Uterus (tissue), 4 donors: ENCODE data around the gene ADRB1. TPM values are rescaled to one million over a fixed set of nuclear protein-coding genes. Genes with fewer than 3 reads are reported as not detected.

ENCODE experiments used
- DNase-seq, 2 donors: peaks; one replicate each; pipeline ENCODE4 v3.0.0-alpha.2; 2019 to 2020
- H3K27ac ChIP-seq, 2 donors: fragments of 200-600 bp; sonication (generic); 1 replicate in 1 of 2; 2 replicates in 1 of 2; pipeline ENCODE4 v1.5.1; 2016 to 2018
- H3K27me3 ChIP-seq, 2 donors: fragments of 200-600 bp; sonication (generic); one replicate each; pipeline ENCODE4 v1.5.1; 2018 to 2019; ENCODE audit warnings: control low read depth in 1 of 2
- H3K36me3 ChIP-seq, 2 donors: fragments of 200-600 bp; sonication (generic); one replicate each; pipeline ENCODE4 v1.5.1; 2019; ENCODE audit warnings: control low read depth in 1 of 2
- H3K4me1 ChIP-seq, 2 donors: fragments of 200-600 bp; sonication (generic); one replicate each; pipeline ENCODE4 v1.5.1; 2018 to 2019; ENCODE audit warnings: control low read depth in 1 of 2
- H3K4me3 ChIP-seq, 2 donors: fragments of 200-600 bp; sonication (generic); 1 replicate in 1 of 2; 2 replicates in 1 of 2; pipeline ENCODE4 v1.5.1; 2018 to 2019; ENCODE audit warnings: mild to moderate bottlenecking in 1 of 2
- H3K9me3 ChIP-seq, 2 donors: fragments of 200-600 bp; sonication (generic); one replicate each; pipeline ENCODE4 v1.5.1; 2019; ENCODE audit warnings: control low read depth in 1 of 2
- POLR2A ChIP-seq, 2 donors: fragments of 450-650 bp; IDR thresholded peaks; one replicate each; pipeline ENCODE4 v1.6.1; 2016; ENCODE audit warnings: antibody characterized with exemption in 2 of 2, mild to moderate bottlenecking in 1 of 2, moderate library complexity in 1 of 2
- intact Hi-C: fragments of 100-400 bp; cut with DNase I; formaldehyde crosslinking; loops from one replicate; pipeline ENCODE4 v1.15.1; 2023; ENCODE audit warnings: low total_unique reads
- total RNA-seq, 4 donors: library from RNA; depleted of rRNA in 3 of 4; stranded (reverse); fragments of >200 nt in 3 of 4; gene quantifications; one replicate each; pipeline versions ENCODE4 v1.1.0 to v1.2.4, GENCODE V29; 2014 to 2023
- TF ChIP-seq, protein P1 (sequence below), 4 experiments: fragments of 200-600 bp in 2 of 4; fragments of 450-650 bp in 2 of 4; sonication (generic) in 2 of 4; IDR thresholded peaks; one replicate each; pipeline ENCODE4 v1.5.1; 2016 to 2019; ENCODE audit warnings: antibody characterized with exemption in 4 of 4, mild to moderate bottlenecking in 2 of 4, moderate library complexity in 1 of 4
- donor health status: DM: yes; HTN: yes; CAD: no.

ADRB1 gene
- total RNA-seq, 4 donors from 2014 or later, result 0.18 TPM; not detected in 3

DNA sequence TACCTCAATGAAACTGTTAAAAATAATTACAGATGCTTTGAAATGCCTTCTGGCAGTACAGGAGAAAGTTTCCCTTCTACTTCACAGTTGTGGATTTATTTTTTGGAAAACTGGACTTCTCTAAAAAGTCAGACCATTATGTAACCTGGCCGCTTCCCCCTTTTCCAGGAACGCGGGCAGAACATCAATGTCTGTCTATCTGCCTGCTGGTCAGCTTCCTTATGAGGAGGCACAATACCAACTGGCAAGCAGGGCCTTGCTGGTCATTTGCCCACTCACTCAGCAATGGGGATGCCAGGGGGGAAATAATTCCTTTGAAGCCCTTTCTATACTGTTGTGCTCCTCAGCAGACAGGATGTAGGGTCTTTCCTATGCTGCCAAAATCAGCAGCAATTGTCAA is 22.5 kb upstream of the ADRB1 start:
- Histone ChIP-seq H3K4me1 (no peaks in the 10 kb centered on the region), H3K9me3 (no peaks in the 10 kb centered on the region), H3K36me3 (no peaks in the 10 kb centered on the region), H3K27ac (no peak overlapping the region), H3K4me3 (no peak overlapping the region), H3K27me3 (no peaks in the 10 kb centered on the region)
- DNase-seq, result no peak
- intact Hi-C loops, result no loop called here
- TF ChIP-seq, protein P1, sequence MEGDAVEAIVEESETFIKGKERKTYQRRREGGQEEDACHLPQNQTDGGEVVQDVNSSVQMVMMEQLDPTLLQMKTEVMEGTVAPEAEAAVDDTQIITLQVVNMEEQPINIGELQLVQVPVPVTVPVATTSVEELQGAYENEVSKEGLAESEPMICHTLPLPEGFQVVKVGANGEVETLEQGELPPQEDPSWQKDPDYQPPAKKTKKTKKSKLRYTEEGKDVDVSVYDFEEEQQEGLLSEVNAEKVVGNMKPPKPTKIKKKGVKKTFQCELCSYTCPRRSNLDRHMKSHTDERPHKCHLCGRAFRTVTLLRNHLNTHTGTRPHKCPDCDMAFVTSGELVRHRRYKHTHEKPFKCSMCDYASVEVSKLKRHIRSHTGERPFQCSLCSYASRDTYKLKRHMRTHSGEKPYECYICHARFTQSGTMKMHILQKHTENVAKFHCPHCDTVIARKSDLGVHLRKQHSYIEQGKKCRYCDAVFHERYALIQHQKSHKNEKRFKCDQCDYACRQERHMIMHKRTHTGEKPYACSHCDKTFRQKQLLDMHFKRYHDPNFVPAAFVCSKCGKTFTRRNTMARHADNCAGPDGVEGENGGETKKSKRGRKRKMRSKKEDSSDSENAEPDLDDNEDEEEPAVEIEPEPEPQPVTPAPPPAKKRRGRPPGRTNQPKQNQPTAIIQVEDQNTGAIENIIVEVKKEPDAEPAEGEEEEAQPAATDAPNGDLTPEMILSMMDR (IDR thresholded peaks at IDR 0.05), result no peak
- TF ChIP-seq POLR2A (IDR thresholded peaks at IDR 0.05), result no peak

DNA sequence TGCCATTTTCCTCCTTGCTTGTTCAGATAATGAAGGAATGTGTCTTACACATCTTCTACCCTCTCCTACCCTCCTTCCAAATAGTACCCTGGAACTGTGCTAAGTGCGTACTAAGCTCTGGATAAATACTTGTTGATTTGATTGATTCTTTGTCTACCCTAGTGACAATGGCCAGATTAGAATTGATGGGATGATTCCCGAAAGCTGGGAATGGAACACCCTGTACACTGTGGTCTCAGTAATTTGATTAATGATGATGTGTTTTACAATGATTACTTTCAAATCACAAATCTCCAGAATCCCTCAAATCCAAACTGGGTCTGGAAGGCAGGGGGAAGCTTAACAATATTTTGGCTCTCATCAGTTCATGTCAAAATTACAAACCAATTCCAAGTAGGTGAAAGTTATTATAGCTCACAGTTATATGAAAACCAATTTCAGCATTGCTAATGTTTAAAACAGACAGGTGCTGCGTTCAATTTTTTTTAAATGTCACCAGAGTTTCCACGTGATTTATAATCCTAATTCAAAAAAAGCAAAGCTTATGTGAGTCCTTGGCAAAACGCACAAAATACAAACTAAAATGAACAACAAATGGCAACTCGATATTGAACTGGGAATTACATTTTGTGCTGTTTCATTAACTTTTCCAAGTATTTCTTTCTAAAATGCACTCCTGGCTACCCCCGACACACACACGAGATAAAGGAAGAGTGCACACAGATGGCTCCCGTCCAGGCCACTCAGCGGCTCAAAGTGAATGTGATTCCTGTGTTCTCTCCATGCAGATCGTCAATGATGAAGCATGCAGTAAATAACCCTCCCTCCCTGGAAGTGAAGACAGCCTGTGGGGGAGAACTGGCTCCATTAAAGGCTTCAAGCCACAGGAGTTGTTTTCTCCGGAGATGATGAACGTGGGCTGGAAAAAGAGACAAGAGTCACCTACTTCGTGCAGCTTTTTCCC is 21.7 kb upstream of the ADRB1 start:
- no peaks in the 10 kb centered on the region for H3K27me3 ChIP-seq
- H3K4me1 ChIP-seq, result no peaks in the 10 kb centered on the region
- H3K4me3 ChIP-seq, result no peak overlapping the region
- no peaks in the 10 kb centered on the region for H3K36me3 ChIP-seq
- intact Hi-C loops, result no loop called here
- no peaks in the 10 kb centered on the region for H3K9me3 ChIP-seq
- no peak overlapping the region for H3K27ac ChIP-seq
- DNase-seq, result peak in 1 of 2 donors; percentile 51
- no peak for TF ChIP-seq POLR2A (IDR thresholded peaks at IDR 0.05)
- TF ChIP-seq, protein P1 (IDR thresholded peaks at IDR 0.05), result no peak

DNA sequence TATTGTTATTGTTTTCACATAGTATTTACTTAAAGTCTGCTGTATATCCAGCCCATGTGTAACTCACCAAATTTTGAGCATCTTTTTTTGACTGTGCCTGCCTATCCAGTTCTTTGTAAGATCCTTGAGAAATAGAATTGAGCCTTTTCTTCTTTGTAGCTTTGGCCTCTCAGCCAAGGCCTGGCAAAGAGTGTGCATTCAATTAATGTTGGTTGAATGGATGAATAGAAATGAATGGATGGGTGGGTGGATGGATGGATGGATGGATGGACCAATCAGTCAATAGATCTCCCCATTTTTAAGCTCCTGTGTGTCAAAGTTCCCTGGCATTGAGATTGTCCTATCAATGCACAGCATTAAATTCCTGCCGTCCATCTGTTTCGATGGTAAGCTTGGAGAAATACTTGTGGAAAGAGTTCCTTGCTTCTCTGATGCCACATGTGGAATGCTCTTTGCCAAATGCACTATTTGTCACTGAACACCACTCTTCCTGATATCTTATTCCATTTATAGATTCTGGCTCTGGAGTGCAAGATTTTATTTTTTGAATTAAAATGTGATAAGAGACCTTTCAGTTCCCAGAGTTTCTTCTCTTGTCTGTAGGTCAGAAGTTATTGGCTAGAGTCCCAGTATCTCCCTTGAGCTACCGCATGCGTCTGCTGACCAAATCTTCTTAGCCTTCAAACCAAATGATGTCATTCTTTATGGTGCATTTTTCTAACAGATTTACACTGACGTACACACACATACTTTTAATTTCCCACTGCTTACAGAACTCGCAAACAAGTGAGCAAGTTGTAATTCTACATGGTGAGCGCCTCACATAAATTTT is 20.7 kb upstream of the ADRB1 start:
- Histone ChIP-seq H3K4me1 (no peaks in the 10 kb centered on the region), H3K9me3 (no peaks in the 10 kb centered on the region), H3K27me3 (no peaks in the 10 kb centered on the region), H3K27ac (no peak overlapping the region), H3K36me3 (no peaks in the 10 kb centered on the region), H3K4me3 (no peak overlapping the region)
- DNase-seq, result no peak
- no peak for TF ChIP-seq POLR2A (IDR thresholded peaks at IDR 0.05)
- TF ChIP-seq, protein P1 (IDR thresholded peaks at IDR 0.05), result no peak
- intact Hi-C loops, result no loop called here

DNA sequence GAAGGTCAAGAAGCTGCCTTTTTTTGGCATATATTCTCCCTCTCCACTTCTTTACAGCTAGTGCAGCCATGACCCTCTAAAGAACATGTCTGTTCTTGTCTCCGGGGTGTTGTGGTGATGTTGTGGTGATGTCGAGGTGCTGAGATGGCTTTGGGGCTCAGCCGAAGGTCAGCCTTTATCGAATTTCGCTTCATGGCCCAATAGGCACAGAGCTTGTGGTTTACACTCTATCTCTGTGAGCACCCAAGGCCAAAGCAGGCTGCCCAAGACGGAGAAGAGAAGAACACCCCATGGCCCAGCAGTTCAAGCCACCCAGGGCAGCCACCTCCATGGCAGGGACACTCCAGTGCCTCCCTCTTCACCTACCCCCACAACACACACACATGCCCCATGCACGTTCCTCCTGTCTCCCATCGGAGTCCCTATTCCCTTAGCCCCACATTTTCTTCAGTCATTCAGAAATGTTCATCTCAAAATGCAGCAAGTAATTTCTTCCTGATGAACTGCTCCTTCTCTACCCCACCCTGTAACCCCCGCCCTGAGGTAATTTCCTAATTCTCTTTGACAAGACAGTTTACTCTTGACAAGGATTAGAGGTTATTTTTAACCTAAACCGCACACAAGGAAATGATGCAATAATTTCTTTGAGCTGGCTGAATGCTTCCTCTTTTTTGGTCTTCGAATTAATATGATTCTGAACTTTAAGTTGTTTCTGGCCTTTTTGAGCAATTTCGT is 18.6 kb upstream of the ADRB1 start:
- TF ChIP-seq, protein P1 (IDR thresholded peaks at IDR 0.05), result no peak
- no peak for TF ChIP-seq POLR2A (IDR thresholded peaks at IDR 0.05)

More for the DNA sequence above, 18.6 kb upstream of the ADRB1 start:
- H3K36me3 ChIP-seq, result no peaks in the 10 kb centered on the region
- no peaks in the 10 kb centered on the region for H3K9me3 ChIP-seq
- no peak overlapping the region for H3K4me3 ChIP-seq
- no peak overlapping the region for H3K27ac ChIP-seq
- intact Hi-C loops, result no loop called here
- H3K27me3 ChIP-seq, result no peaks in the 10 kb centered on the region
- H3K4me1 ChIP-seq, result no peaks in the 10 kb centered on the region
- no peak for DNase-seq
